NT2/D1 (cell line): ENCODE measurements around the gene PLXNA4.

Experiments
- DNase-seq: peaks from one replicate; pipeline ENCODE4 v3.0.0-alpha.2; 2011; ENCODE audit warnings: low read depth, low spot score
- H3K27me3 ChIP-seq: 2 replicates; pipeline ENCODE4 v1.6.0; 2011; ENCODE audit warnings: mild to moderate bottlenecking; ENCODE audit not compliant: insufficient read length, insufficient read depth
- H3K36me3 ChIP-seq: 2 replicates; pipeline ENCODE4 v1.6.1; 2011; ENCODE audit warnings: mild to moderate bottlenecking, low read length, mixed read lengths; ENCODE audit not compliant: insufficient read depth, insufficient read length
- H3K4me1 ChIP-seq: 2 replicates; pipeline ENCODE4 v1.5.1; 2011; ENCODE audit not compliant: insufficient read depth, insufficient read length
- H3K4me3 ChIP-seq: 2 replicates; pipeline ENCODE4 v1.5.1; 2011; ENCODE audit warnings: low read depth; ENCODE audit not compliant: insufficient read length
- H3K9ac ChIP-seq: 2 replicates; pipeline ENCODE4 v1.6.0; 2011; ENCODE audit warnings: low read depth; ENCODE audit not compliant: insufficient read length
- H3K9me3 ChIP-seq: 2 replicates; pipeline ENCODE4 v1.5.1; 2011; ENCODE audit warnings: mild to moderate bottlenecking, low read length; ENCODE audit not compliant: insufficient read depth
- SUZ12 ChIP-seq: IDR thresholded peaks from 2 replicates; pipeline ENCODE4 v1.6.1; 2011; ENCODE audit not compliant: insufficient read length, insufficient read depth; ENCODE audit errors: extremely low read depth
- YY1 ChIP-seq: IDR thresholded peaks from 2 replicates; pipeline ENCODE4 v1.6.1; 2011; ENCODE audit not compliant: insufficient read length, insufficient read depth
- ZNF274 ChIP-seq: IDR thresholded peaks from 2 replicates; pipeline ENCODE4 v1.6.1; 2011; ENCODE audit warnings: mild to moderate bottlenecking, low read depth, low read length

The PLXNA4 gene

DNA sequence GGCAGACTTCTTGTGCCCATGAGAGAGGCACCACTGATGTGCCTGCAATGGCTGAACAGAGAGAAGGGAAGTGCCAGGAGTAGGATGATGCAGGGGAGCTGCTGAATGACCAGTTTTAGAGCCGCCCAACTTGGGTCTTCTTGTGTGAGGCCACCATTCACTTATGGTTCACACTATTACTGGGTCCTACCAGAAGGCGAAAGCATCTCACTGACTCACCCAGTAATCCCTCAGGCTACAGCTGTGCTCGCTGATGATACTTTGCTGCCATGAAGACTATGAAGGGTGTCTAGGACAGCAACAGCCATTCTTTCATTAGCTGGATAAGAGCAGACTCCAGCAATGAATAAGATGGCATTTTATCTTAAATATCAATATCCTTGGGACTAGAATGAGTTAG, 47.6 kb downstream of the PLXNA4 start:
- no peak for DNase-seq
- Histone ChIP-seq H3K36me3 (no peaks in the 10 kb centered on the region), H3K9me3 (no peaks in the 10 kb centered on the region), H3K9ac (no peak overlapping the region), H3K27me3 (no peaks in the 10 kb centered on the region), H3K4me1 (no peaks in the 10 kb centered on the region), H3K4me3 (no peak overlapping the region)
- TF ChIP-seq ZNF274 (no peak), SUZ12 (no peak), YY1 (no peak)

DNA sequence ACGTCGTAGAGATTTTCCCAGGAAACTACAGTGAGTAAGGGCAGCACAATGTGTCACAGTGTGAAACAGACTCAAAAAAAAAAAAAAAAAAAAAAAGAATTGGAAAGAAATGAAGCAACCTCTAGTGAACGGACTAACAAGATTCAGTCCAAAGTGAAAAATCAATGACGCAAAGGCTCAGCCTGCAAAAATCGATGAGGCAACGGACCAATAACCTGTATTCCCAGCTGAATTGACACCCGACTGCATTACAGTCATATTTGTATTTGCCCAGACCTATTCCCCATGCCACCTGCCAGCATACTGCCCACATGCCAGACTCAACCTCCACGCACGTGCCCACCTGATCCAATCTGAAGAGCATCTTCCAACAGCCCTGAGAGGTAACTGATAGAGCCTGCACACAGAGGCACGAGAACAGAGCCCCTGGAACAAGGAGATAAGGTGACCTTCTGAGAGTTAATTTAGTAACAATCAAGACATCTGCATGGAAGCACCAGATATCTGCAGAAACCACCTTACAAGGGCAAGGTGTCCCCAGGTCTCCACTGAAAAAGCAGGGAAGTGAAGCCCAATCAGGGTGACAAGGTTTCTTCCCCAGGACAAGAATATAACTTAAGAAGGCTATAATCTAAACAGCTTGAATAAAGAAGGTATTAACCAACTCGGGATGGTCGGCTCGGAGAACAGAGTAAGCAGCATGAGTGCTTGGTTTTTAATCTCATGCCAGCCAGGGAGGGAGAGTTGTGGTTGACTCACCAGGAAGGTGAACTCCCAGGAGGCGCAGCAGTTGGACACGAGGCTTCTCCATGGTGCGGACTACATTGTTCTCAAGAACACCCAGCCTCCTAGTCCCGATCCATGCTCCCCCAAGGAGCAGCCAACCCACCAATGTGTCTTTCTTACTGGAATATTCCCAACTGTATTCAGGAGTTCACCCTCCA, 48.5 kb downstream of the PLXNA4 start:
- Histone ChIP-seq H3K27me3 (no peaks in the 10 kb centered on the region), H3K9me3 (no peaks in the 10 kb centered on the region), H3K4me1 (no peaks in the 10 kb centered on the region), H3K9ac (no peak overlapping the region), H3K36me3 (no peaks in the 10 kb centered on the region), H3K4me3 (no peak overlapping the region)
- TF ChIP-seq ZNF274 (no peak), SUZ12 (no peak), YY1 (no peak)
- no peak for DNase-seq

DNA sequence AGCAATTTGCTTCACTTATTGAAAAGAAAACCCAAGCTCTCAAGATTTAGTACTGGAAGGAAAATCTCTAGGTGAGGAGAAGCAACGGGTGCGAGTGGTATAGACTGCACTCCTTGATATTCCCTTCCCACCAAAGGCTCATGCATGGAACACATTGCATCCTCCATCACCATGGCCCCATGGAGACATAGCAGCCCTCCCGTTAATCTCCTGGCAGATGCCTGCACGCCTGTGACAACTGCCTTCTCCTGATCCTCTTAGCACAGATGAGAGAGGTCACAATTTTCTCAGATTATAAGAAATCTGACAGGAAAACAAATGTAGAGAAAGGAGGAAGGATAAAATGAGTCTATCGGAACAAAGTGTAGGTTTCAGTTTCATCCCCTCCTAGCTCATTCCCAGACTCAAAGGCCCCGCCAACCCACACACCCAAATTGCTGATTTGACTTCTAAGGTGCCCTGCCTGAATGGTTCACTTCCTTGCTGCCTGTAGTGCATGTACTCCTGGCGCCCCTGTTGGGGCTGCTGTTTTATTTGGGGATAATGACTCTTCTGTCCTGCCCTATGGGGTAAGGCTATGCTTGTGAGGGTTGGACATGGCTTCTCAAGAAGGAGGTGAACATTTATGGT, 50.0 kb downstream of the PLXNA4 start:
- no peak overlapping the region for H3K4me3 ChIP-seq
- H3K36me3 ChIP-seq: no peaks in the 10 kb centered on the region
- no peaks in the 10 kb centered on the region for H3K4me1 ChIP-seq
- TF ChIP-seq SUZ12: no peak
- no peak for TF ChIP-seq ZNF274
- no peak for TF ChIP-seq YY1
- no peaks in the 10 kb centered on the region for H3K27me3 ChIP-seq
- no peaks in the 10 kb centered on the region for H3K9me3 ChIP-seq
- DNase-seq: no peak
- H3K9ac ChIP-seq: no peak overlapping the region

DNA sequence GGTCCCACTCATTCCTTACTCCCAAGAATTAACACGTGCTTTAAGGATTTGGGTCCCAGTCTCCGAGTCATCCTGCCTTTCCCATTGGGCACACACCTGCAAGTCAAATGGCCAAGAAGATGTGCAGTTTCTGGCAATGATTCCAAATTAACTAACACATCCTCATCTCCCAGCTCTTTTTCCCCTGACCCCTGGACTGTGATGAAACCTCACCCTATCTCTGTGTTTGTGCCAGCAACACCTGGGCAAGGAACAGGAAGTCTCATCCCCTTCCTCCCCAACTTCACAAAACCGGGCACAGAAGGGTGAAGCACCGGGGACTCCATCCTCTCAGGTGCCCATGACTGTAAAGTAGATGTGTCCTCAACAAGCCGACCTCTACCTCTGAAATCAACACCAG, 54.8 kb downstream of the PLXNA4 start:
- Histone ChIP-seq H3K4me3 (no peak overlapping the region), H3K4me1 (peaks cover 2% of the 10 kb centered on the region), H3K9me3 (no peaks in the 10 kb centered on the region), H3K36me3 (no peaks in the 10 kb centered on the region), H3K9ac (no peak overlapping the region), H3K27me3 (no peaks in the 10 kb centered on the region)
- TF ChIP-seq YY1: no peak
- no peak for TF ChIP-seq ZNF274
- TF ChIP-seq SUZ12: no peak
- no peak for DNase-seq

DNA sequence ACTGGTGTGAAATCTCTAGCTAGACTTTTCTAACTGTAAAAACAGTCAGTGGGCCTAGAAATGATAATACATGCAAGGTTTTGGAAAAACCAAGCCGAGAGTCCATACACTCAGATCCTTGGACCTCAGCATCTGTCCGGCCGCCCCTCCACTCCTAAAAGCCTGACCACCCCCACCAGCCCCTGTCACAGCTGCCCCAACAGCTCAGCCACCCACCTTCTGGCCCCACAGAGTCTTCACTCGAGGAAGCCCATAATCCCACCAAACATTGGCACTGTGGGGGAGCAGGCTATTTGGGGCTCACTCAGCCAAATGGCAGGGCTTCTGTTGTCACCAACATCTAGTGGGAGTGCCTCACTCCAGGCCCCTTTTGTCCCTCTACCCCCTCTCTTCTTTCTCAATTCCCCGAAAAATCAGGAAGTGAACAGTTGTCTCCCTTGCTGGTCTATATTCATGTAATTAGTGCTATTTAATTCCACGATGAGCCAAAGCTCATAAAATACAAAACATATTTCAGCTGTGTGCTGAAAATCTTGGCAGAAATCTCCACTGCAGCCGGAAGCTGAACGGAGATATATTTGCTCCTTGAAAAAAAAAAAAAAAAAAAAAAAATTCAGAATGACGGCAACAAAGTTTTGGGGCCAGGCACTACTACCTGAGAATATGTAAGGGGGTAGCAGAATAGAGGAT, 55.5 kb downstream of the PLXNA4 start:
- no peaks in the 10 kb centered on the region for H3K9me3 ChIP-seq
- no peak overlapping the region for H3K9ac ChIP-seq
- no peaks in the 10 kb centered on the region for H3K36me3 ChIP-seq
- H3K4me3 ChIP-seq: no peak overlapping the region
- H3K4me1 ChIP-seq: peaks cover 2% of the 10 kb centered on the region
- no peak for TF ChIP-seq SUZ12
- TF ChIP-seq ZNF274: no peak
- TF ChIP-seq YY1: no peak
- no peak for DNase-seq
- H3K27me3 ChIP-seq: no peaks in the 10 kb centered on the region

DNA sequence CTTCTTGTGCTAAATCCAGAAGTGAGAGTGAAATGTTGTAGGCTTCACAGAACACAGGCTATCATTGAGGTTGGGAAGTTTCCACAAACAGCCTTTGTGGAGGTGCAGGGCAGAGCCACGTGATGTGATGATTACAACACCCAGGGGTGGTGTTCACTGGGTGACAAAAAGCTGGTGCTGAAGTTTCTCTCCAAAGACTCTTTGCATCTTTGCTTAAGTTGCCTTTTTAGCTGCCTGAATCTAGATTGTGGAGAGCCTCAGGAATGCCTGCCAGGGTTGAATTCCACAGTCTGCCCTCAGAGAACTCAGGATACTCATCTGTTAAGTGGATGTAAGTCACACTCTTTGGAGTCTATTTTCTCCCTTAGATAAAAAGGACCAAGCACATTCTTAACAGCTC, 56.3 kb downstream of the PLXNA4 start:
- Histone ChIP-seq H3K4me3 (no peak overlapping the region), H3K9ac (no peak overlapping the region), H3K27me3 (no peaks in the 10 kb centered on the region), H3K4me1 (peaks cover 2% of the 10 kb centered on the region), H3K36me3 (no peaks in the 10 kb centered on the region), H3K9me3 (no peaks in the 10 kb centered on the region)
- no peak for DNase-seq
- TF ChIP-seq YY1: no peak
- TF ChIP-seq ZNF274: no peak
- TF ChIP-seq SUZ12: no peak

DNA sequence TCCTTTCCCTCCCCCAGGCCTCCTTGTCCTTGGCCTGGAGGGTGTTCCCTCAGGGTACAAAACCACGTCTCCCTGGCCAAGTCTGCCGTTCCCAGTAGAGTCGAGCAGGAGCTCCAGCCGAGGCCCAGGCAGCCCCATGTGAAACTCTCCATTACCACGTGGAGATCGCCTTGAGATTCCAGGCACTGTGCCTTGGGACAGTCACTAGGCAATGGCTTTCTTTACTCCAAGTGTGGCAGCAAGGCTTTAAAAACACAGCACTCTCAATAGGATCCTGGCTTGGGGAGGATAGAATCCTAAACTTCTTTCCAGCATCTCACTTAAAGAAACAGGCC, 57.5 kb downstream of the PLXNA4 start:
- H3K27me3 ChIP-seq: no peaks in the 10 kb centered on the region
- no peak for DNase-seq
- TF ChIP-seq SUZ12 (no peak), YY1 (no peak), ZNF274 (no peak)
- H3K4me1 ChIP-seq: peaks cover 2% of the 10 kb centered on the region
- no peaks in the 10 kb centered on the region for H3K36me3 ChIP-seq
- H3K9me3 ChIP-seq: no peaks in the 10 kb centered on the region
- H3K4me3 ChIP-seq: no peak overlapping the region
- no peak overlapping the region for H3K9ac ChIP-seq
